Mucosa of descending colon (tissue), 3 donors: Measurements from ENCODE around the gene FUNDC2. TPM values are rescaled to one million over a fixed set of nuclear protein-coding genes. Genes with fewer than 3 reads are reported as not detected.

Source experiments
- ATAC-seq: fragments of 200-7000 bp; cut with Tn5 transposase; one replicate; pipeline ENCODE4 v1.9.1; 2020; ENCODE audit warnings: mild to moderate bottlenecking, moderate library complexity
- DNase-seq, 3 donors: peaks; one replicate each; pipeline ENCODE4 v3.0.0-alpha.2; 2020
- H3K36me3 ChIP-seq: fragments of 200-600 bp; one replicate; pipeline ENCODE4 v1.8.0; 2021; ENCODE audit warnings: low read depth, mild to moderate bottlenecking
- H3K4me1 ChIP-seq: fragments of 200-600 bp; one replicate; pipeline ENCODE4 v1.8.0; 2021; ENCODE audit warnings: low read depth, mild to moderate bottlenecking
- H3K4me3 ChIP-seq: fragments of 200-600 bp; one replicate; pipeline ENCODE4 v1.8.0; 2021; ENCODE audit warnings: mild to moderate bottlenecking
- H3K9me3 ChIP-seq: fragments of 200-600 bp; one replicate; pipeline ENCODE4 v1.8.0; 2021; ENCODE audit warnings: mild to moderate bottlenecking
- intact Hi-C, 2 donors: fragments of 100-400 bp; cut with DNase I in 1 of 2; cut with micrococcal nuclease in 1 of 2; formaldehyde crosslinking; loops; one replicate each; pipeline versions ENCODE4 v1.11.0 to v1.11.1; 2022; cut with DNase I, micrococcal nuclease
- total RNA-seq, 3 donors: library from RNA; stranded (reverse); fragmentation: NEBNext Ultra II Directional in 2 of 3; extraction: Animal tissue kit (Norgen Biotek cat#: 25700) in 2 of 3; gene quantifications; one replicate each; pipeline versions ENCODE4 v1.2.1 to v1.2.4, GENCODE V29; 2021 to 2023
- TF ChIP-seq, protein P1 (sequence below): fragments of 200-600 bp; IDR thresholded peaks from one replicate; pipeline ENCODE4 v1.8.0; 2022; ENCODE audit warnings: antibody characterized with exemption, mild to moderate bottlenecking
- donor health status: DM: no; HTN: no; CAD: no; lungs with moderate emphysema.
- donor health status: DM: no; HTN: no; CAD: no.
- donor health status: DM: no; HTN: yes; CAD: no.

The FUNDC2 gene
- total RNA-seq, 3 donors from 2014 or later, result 48.9 to 92.8 (median 53.3) TPM

DNA sequence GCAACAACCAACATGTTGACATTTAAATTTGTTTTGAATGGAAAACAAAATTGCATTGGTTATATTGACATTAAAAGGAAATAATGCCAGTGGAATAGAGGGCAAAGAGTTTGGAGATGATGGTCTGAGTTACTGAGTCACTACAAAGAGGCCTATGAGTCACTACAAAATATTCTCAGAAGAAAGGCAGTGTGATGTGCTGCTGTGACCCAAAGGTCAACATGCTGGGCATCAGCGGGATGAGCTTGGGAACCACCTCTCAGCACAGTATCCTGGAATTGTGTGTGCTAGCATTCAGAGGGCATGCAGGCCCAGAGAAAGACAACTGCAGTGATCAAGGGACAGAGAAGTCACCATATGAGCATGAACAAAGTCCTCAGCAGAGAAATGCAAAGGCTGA is 41.5 kb downstream of the FUNDC2 start:
- Histone ChIP-seq H3K4me3 (no peak overlapping the region), H3K4me1 (peaks cover 5% of the 10 kb centered on the region), H3K9me3 (no peaks in the 10 kb centered on the region), H3K36me3 (no peaks in the 10 kb centered on the region)
- ATAC-seq (no peak), DNase-seq (no peak)
- intact Hi-C loops, result no loop called here
- TF ChIP-seq, protein P1, sequence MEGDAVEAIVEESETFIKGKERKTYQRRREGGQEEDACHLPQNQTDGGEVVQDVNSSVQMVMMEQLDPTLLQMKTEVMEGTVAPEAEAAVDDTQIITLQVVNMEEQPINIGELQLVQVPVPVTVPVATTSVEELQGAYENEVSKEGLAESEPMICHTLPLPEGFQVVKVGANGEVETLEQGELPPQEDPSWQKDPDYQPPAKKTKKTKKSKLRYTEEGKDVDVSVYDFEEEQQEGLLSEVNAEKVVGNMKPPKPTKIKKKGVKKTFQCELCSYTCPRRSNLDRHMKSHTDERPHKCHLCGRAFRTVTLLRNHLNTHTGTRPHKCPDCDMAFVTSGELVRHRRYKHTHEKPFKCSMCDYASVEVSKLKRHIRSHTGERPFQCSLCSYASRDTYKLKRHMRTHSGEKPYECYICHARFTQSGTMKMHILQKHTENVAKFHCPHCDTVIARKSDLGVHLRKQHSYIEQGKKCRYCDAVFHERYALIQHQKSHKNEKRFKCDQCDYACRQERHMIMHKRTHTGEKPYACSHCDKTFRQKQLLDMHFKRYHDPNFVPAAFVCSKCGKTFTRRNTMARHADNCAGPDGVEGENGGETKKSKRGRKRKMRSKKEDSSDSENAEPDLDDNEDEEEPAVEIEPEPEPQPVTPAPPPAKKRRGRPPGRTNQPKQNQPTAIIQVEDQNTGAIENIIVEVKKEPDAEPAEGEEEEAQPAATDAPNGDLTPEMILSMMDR, result no peak

DNA sequence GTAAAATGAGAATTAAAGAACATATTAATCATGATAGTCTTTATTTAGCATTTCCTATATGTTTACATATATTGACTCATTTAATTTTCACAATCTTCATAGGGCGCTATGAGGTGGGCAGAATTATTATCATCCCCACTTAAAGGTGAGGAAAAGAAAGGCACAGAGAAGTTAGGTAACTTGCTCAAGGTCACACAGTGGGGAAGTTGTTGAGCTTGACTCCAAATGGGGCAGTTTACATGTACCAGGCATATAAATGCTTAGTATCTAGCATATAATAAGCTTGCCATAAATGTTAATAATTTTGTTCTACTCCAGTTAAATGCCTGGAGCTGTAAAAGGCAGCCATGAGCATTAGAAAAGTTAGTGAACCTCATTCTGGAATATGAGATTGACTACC is 42.8 kb downstream of the FUNDC2 start:
- no peak for DNase-seq
- ATAC-seq, result no peak
- TF ChIP-seq, protein P1, result no peak
- H3K4me1 ChIP-seq, result peaks cover 5% of the 10 kb centered on the region
- intact Hi-C loops, result no loop called here
- no peak overlapping the region for H3K4me3 ChIP-seq
- no peaks in the 10 kb centered on the region for H3K9me3 ChIP-seq
- H3K36me3 ChIP-seq, result no peaks in the 10 kb centered on the region

DNA sequence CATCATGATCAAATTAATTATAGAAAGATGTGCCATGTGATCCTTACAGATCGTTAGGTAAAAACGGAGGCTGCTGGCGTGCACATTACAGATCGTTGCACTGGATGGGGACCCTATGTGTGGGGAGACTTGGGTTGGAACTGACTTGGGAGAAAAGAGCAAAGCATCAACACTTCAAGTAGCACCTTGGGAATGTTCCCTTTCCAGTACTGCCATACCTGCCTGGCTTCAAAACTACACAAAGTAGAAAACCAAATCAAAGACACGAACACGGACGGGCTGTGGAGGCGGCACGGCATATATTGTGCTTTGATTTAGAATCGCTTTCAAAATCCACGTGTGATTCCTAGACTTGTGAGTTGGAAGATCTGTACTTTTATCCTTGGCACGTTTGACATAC is 43.4 kb downstream of the FUNDC2 start:
- H3K9me3 ChIP-seq, result no peaks in the 10 kb centered on the region
- no peak for DNase-seq
- ATAC-seq, result no peak
- TF ChIP-seq, protein P1, result no peak
- H3K4me3 ChIP-seq, result no peak overlapping the region
- no peaks in the 10 kb centered on the region for H3K36me3 ChIP-seq
- peaks cover 5% of the 10 kb centered on the region for H3K4me1 ChIP-seq
- intact Hi-C loops, result no loop called here

DNA sequence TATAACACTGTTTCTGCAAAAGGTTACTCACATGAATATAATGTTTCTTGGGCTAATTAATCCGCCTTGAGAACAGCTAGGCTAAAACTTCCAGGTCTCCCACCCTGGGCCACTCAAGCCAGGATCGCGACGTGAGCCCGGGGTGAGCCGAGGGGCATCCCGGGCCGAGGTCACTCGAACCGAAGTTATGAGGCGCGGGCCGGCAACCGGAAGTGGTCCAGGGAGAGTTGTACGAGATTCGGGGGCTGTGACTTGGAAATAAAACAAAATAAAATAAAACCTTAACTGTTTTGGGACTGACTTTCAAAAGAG is 44.0 kb downstream of the FUNDC2 start:
- H3K9me3 ChIP-seq, result no peaks in the 10 kb centered on the region
- peak overlapping the region; percentile 32 for H3K4me3 ChIP-seq
- H3K36me3 ChIP-seq, result no peaks in the 10 kb centered on the region
- peaks cover 5% of the 10 kb centered on the region for H3K4me1 ChIP-seq
- TF ChIP-seq, protein P1, result no peak
- ATAC-seq (no peak), DNase-seq (no peak)
- intact Hi-C loops, result no loop called here

DNA sequence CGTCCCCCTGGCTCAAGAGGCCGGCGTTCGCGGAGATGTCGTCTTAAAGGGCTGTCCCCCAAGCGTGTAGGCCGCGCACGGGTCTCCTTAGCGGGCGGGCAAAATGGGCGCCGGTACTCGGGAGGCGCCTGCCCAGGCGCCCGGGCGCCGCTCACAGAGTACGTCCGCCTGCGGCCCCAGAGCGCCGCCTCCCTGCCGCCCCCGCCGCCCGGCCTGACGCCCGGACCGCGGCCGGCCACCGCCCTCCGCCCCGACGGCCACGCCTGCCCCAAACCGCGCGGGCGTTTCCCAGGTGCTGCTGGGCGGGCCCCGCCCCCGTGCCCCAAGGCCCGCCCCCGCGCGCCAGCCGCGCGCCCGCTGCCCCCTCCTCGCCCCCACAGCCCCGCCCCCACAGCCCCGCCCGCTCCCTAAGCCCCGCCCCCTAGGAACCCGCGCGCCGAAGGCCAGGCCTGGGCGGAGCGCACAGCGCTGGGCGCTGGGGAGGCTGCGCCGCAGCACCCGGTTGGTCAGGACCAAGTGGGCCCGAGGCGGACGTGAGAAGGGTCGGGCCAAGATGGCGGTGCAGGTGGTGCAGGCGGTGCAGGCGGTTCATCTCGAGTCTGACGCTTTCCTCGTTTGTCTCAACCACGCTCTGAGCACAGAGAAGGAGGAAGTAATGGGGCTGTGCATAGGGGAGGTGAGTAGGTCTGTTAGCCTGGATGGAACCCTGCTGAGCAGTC is 44.5 kb downstream of the FUNDC2 start, which contains the start of the genes BRCC3, CMC4 and MTCP1:
Gene BRCC3, plus strand, starts transcription at position 534 of the 719 bp plus-strand sequence. Its CDS starts 20 bp downstream, at position 554.
Gene CMC4, minus strand, starts transcription at position 162 of the 719 bp plus-strand sequence. CDS start 7,113 bp downstream, outside the sequence.
Gene MTCP1, minus strand, starts transcription at position 162 of the 719 bp plus-strand sequence. CDS start 5,126 bp downstream, outside the sequence.
- ATAC-seq (peak; percentile 93), DNase-seq (peak; percentile 76 to 91 (median 89))
- Histone ChIP-seq H3K4me1 (peaks cover 5% of the 10 kb centered on the region), H3K4me3 (peak within 1 kb of the TSS; percentile 32), H3K9me3 (no peaks in the 10 kb centered on the region), H3K36me3 (no peaks in the 10 kb centered on the region)
- TF ChIP-seq, protein P1, result no peak
- intact Hi-C loops, result no loop called here
